GM12801 (cell line): Measurements from ENCODE around the gene ZNF32.

Source experiments
- CTCF ChIP-seq: IDR thresholded peaks from one replicate; pipeline ENCODE4 v1.5.1; 2011; ENCODE audit warnings: control low read depth; ENCODE audit not compliant: insufficient read length; ENCODE audit errors: extremely low read depth

The ZNF32 gene

GRCh38 chr10:43686414-43686813 is 37.7 kb upstream of the ZNF32 start:
- TF ChIP-seq CTCF, result no peak

- no peak for TF ChIP-seq CTCF
These were observed 37.1 kb upstream of the ZNF32 start for GRCh38 chr10:43685744-43686143.

- no peak for TF ChIP-seq CTCF
These were observed 35.5 kb upstream of the ZNF32 start for GRCh38 chr10:43684292-43684559.

GRCh38 chr10:43683451-43684291 is 35.0 kb upstream of the ZNF32 start:
- no peak for TF ChIP-seq CTCF

GRCh38 chr10:43682956-43683355 is 34.3 kb upstream of the ZNF32 start:
- no peak for TF ChIP-seq CTCF

GRCh38 chr10:43681721-43682120 is 33.0 kb upstream of the ZNF32 start:
- TF ChIP-seq CTCF, result no peak

- TF ChIP-seq CTCF, result no peak
These were observed 32.5 kb upstream of the ZNF32 start for GRCh38 chr10:43681220-43681619.
